IPS-NIHi7 (cell line): ENCODE data around the gene STIM1.
A peak's percentile ranks its signal among the peaks of the same experiment; 100 is the strongest.

Experiments
- DNase-seq: peaks from one replicate; pipeline ENCODE4 v3.0.0; 2012; ENCODE audit warnings: mixed read lengths; ENCODE audit errors: extremely low spot score

STIM1 gene

GRCh38 chr11:3830730-3831129, 24.7 kb upstream of the STIM1 start:
- no peak for DNase-seq

- DNase-seq = no peak
Observed at GRCh38 chr11:3831378-3832239, 23.9 kb upstream of the STIM1 start.

GRCh38 chr11:3832816-3833215, 22.6 kb upstream of the STIM1 start:
- no peak for DNase-seq

- DNase-seq = no peak
Observed at GRCh38 chr11:3833449-3833848, 22.0 kb upstream of the STIM1 start.

GRCh38 chr11:3834349-3834663, 21.2 kb upstream of the STIM1 start:
- DNase-seq = no peak

GRCh38 chr11:3834664-3835461, 20.6 kb upstream of the STIM1 start:
- no peak for DNase-seq

- no peak for DNase-seq
Observed at GRCh38 chr11:3835751-3836150, 19.7 kb upstream of the STIM1 start.

- no peak for DNase-seq
Observed at GRCh38 chr11:3836903-3837302, 18.6 kb upstream of the STIM1 start.

- no peak for DNase-seq
Observed at GRCh38 chr11:3837793-3838192, 17.7 kb upstream of the STIM1 start.

GRCh38 chr11:3838504-3838903, 17.0 kb upstream of the STIM1 start:
- DNase-seq = no peak

- DNase-seq = no peak
Observed at GRCh38 chr11:3840004-3840869, 15.2 kb upstream of the STIM1 start.

GRCh38 chr11:3840870-3841425, 14.5 kb upstream of the STIM1 start, which contains the start of gene RHOG:
RHOG (minus strand) TSS chr11:3840959; CDS start chr11:3828138, 12,821 bp downstream.
- peak; percentile 89 for DNase-seq

GRCh38 chr11:3841426-3842350, 13.8 kb upstream of the STIM1 start:
- DNase-seq = peak; percentile 82

GRCh38 chr11:3843326-3843725, 12.1 kb upstream of the STIM1 start:
- DNase-seq = no peak

- DNase-seq = no peak
Observed at GRCh38 chr11:3845246-3845645, 10.2 kb upstream of the STIM1 start.

- no peak for DNase-seq
Observed at GRCh38 chr11:3845670-3846069, 9.8 kb upstream of the STIM1 start.

GRCh38 chr11:3849297-3849874, 6.1 kb upstream of the STIM1 start:
- no peak for DNase-seq

- DNase-seq = no peak
Observed at GRCh38 chr11:3853545-3853842, 2.0 kb upstream of the STIM1 start.

- no peak for DNase-seq
Observed at GRCh38 chr11:3853899-3854659, 1.4 kb upstream of the STIM1 start.

GRCh38 chr11:3854660-3854976, 846 bp upstream of the STIM1 start:
- no peak for DNase-seq
